ENCODE data around the gene PLCH1.
"Not testable (repeated sequence)": the region's sequence is repeated elsewhere in the genome, so short reads cannot be mapped to it uniquely, and the experiment has no call there.

PLCH1 gene

DNA sequence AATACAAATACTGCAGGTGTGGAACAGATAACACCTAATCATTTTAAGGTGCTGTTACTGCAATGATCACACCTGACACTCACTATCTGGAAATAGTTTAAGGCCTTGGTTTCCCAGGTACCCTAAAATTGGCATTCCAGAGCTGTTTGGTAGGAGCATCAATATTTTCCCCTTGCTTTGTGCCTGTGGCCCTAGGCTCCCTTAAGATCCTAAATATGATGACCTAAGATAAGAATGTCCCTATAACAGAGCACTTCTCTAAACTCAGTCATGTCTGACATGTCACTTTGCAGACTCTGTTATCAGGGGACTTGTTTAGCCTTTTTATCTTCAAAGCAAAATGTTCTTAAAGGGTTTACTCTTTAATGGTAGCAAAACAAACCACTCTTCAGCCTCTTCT lies 335.5 kb downstream of the PLCH1 start:
- no peak for DNase-seq

- no peak for DNase-seq
These were observed 336.9 kb downstream of the PLCH1 start for GRCh38 chr3:155407971-155408370.

DNA sequence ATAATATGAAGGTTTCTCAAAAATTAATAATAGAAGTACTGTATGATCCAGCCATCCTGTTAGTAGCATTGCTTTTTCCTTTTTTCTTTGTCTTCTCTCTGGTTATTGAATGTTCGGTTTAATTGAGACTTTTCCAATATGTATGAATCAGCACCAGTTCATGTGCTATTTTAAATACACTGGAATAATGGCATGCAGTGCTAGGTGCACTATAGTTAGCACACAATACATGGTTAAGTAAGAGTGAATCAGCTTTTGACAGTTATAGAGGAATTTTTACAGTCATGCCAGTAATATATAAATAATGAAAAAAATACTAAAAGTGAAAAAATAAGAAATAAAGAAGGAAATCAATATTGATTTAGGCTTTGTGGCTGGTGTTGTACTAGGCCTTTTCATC lies 337.5 kb downstream of the PLCH1 start:
- DNase-seq = no peak

- DNase-seq = no peak
These were observed 340.4 kb downstream of the PLCH1 start for GRCh38 chr3:155404486-155404885.

- DNase-seq = no peak
These were observed 342.2 kb downstream of the PLCH1 start for GRCh38 chr3:155402656-155403055.

DNA sequence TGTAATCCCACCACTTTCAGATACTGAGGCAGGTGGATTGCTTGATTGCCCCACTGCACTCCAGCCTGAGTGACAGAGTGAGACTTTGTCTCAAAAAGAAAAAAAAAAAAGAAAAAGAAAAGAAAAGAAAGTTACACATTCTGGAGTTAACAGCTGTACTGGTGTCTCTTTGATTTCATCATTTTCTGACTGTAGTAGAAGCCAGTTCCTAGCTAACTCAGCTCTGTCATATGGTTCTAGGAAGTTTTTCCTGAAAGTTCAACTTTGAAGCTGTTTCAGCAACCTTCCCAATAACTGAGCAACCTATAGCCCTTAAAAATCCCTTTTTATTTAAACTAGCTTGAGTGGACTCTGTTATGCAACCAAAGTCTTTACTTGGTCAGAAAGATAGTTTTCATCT lies 346.8 kb downstream of the PLCH1 start:
- no peak for DNase-seq

- DNase-seq = not testable (repeated sequence)
These were observed 350.0 kb downstream of the PLCH1 start for GRCh38 chr3:155394896-155395295.

DNA sequence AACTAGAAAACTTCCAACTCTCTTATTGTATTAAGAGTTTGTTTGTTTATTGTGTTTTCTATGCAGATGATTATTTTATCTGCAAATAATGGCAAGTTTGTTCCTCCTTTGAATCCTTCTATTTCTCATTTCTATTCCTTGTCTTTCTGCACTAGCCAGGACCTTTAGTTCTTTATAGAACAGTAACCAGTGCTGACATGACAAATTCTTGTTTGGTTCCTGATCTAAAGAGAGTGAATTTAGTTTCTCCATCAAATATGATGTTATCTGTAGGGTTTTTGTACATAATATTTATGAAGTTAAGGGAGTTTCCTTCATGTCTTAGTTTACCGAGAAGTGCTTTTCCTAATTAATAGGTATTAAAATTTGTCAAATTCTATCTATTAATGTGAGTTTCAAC lies 350.6 kb downstream of the PLCH1 start:
- no peak for DNase-seq

- no peak for DNase-seq
These were observed 351.6 kb downstream of the PLCH1 start for GRCh38 chr3:155393316-155393715.

GRCh38 chr3:155392138-155392537 lies 352.7 kb downstream of the PLCH1 start:
- DNase-seq = no peak

GRCh38 chr3:155391551-155391958 lies 353.3 kb downstream of the PLCH1 start:
- DNase-seq = no peak

DNA sequence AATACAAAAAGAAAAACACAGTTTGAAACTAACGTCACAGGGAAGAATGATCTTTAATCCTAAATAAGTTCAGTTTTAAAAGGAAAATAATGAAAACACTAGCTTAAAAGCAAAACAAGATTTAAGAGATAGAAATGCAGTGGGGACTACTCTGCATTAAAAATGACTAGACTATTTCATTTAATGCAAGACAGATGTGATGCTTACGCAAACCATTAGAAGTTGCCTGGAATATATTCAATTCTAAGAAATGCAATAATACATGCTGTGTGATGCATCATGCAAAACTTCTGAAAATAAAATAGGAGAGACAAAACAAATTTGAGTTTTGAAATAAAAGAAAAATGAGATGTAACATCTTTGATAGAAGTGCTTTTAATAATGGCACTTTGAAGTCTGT lies 353.8 kb downstream of the PLCH1 start:
- no peak for DNase-seq

DNA sequence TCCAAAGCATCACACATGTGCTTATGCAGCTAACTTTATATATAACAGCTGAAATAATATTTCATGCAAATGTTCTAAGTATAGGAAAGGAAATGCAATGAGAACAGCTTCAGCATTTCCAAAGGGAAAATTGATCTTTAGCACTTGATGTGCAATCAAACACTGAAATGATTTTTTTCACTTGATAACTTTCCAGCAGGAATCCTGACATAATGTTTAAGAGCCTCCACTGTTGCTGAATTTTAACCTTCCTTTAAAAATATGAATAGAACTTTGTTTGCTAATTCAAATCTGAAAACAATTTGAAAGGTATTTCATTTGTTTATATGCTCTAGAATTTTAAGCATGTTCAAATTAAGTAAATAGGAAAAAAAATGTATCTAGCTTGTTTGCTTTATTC lies 354.5 kb downstream of the PLCH1 start:
- DNase-seq = no peak

DNA sequence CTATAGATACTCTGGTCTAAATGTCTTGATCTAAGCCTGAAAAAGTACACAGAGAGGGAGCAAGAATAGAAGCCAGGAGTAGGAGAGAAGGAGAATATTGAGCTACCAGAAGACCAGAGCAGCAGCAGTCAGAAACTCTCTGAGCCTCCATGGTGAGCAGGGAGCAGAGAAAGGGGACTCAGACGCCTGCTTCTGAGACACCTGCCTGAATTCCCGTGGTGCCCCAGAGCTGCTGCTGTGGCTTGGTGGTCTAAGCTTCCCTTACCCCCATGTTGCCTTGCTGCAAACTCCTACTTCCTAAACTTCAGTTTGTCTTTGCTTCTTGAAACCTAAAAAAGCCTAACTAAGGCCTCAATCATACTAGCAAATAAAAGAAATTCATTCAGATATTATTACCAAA lies 356.5 kb downstream of the PLCH1 start:
- DNase-seq = no peak

DNA sequence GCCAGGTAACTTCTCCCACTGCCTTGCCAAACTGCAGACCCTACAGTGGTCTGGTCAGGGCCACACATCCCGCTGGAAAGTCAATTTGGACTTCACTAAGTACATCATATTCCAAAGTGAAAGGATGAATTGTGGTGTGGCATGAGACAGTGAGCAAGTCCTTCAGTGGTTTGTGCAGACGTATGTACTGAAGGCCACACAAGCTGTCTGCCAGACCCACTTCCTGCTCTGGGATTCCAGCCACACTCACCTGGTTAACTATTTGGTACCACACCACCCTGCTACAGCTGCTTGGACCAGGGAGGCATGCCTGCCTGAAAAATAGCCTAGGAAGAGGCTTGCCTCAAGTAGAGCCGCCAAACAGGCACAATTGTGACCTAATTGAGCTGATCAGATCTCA lies 357.3 kb downstream of the PLCH1 start:
- DNase-seq = no peak

DNA sequence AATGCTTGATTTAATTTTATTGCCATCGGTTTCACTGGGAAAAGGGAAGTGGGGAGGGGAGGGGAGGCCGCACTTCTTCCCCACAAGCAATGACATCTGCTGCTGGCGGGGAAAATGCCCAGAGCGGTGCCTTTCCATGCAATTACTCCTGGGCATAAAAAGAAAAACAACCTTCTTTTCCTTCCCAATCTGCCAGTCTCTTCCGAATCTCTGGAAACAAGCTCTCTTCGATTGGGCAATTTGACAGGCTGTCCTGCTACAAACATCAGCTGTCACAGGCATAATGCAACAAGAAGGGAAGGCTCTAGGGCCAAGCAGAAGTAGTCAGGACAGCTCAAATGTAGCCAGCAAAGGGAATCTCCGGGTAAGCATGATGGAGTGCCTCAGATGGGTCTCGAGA lies 358.0 kb downstream of the PLCH1 start:
- no peak for DNase-seq

DNA sequence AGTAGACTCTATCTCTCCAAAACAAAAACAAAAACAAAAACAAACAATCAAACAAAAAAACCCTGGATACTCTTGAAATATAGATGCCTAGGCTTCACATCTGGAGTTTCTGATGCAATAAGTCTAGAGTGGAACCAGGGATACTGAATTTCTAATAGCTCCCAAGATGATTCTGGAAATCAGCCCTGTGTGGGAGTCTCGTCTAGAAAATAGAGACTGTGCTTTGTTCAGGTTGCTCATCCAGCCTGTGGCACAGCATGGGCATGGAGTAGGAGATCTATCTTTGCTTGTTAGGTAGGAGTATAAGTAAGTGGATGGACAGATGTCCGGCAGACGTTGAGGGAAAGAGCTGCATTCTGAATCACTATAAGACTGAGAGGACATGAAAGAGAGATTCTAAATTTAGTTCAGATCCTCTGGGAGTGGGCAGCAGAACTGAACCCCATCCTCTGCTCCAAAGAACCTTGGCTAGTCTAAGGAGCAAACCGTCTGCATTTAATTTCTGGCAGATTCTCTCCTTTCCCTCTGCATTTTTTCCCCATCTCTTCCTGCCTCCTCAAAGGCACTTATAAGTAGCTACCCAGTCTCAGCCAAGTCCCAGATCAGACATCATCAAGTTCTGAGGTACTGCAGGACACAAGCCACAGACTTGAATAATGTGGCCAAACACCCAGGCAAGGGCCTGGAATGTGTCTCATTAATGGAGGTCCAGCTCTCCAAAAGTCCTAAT lies 358.8 kb downstream of the PLCH1 start:
- DNase-seq = no peak

- DNase-seq = peak; percentile 49
These were observed 362.4 kb downstream of the PLCH1 start for GRCh38 chr3:155382396-155383042.

DNA sequence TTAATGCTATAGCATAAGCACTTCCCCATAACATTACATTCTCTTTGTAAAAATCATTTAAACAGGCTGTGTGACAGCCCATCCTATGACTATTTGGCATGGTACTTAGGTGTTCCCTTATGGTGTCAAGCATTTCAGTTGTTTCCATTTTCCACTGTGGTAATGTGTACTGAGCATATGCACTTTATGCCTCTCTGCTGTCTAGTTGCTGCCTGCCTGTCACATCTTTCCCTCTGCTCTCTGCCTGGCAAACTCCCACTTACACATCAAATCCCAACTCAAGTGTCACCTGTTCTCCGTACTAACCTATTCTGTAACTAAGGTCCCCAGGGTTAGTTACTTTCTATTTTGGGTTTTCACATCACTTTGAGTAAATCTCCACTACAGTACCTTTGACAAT lies 367.0 kb downstream of the PLCH1 start:
- no peak for DNase-seq

DNA sequence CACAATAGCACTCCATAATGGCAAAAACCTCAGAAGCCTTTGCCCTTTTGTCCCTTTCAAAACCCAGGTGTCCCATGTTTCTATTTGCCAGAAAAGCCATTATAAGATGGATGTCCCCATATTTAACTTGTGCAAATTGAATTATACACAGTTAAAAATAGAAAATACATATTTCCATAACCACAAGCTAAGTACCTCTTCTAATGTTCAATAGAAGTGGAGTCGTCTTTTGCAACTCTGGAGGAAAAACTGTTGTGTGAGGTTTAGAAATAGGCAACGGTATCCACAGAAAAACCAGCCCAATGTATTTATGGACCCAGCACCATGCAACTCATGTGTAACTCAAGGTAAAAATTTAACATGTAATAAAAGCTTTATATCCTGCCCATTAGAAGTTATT lies 367.8 kb downstream of the PLCH1 start:
- DNase-seq = no peak

DNA sequence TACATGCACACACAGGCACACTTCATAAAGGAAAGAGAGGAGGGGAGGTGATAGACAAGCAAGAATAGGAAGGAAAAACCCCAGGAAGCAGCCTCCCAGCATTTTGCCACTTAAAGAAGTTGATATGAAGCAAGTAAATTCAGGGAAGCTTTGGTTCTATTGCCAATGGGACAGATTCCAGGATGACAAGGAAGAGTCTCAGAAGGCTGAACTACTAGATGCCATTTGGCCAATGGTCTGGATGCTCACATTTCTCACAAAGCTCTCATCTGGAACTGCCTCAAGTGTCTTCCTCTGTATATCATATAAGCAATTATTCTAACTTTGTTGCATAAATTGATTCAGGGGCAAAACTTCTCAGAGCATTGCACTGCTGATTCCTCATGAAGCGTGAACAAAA lies 372.6 kb downstream of the PLCH1 start:
- no peak for DNase-seq

DNA sequence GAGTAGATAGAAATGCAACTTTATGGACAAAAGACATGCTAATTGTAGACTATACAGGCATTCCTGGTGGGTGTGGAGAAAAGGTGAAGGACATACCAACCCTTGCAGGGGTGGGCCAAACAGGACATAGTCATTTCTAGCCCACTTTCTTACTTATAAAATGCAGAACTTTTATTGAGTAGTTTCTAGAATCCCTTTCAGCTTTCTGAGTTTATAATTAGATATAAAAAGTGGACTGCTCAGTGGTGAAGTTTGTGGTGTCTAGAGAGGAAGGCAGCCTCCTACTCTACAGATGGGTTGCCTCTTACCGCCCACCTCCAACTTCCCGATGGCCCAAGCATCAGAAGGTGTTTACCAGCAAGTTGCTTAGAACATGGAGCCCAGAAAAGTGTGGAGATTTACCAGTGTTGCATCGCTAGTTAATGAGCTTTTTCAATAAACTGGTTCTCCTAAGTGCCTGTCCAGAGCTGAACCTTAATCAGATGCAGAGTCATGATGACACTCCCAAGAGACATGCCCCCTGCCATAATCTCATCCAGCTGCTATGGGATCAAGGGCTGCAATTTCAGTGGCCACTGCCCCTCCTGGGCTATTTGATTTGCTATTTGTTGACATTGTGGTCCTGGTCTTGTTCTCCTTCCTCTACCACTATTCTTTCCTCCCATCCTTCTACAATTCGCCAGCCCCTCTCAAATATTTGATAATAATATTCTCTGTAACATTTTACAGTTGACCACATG lies 373.9 kb downstream of the PLCH1 start:
- no peak for DNase-seq

DNA sequence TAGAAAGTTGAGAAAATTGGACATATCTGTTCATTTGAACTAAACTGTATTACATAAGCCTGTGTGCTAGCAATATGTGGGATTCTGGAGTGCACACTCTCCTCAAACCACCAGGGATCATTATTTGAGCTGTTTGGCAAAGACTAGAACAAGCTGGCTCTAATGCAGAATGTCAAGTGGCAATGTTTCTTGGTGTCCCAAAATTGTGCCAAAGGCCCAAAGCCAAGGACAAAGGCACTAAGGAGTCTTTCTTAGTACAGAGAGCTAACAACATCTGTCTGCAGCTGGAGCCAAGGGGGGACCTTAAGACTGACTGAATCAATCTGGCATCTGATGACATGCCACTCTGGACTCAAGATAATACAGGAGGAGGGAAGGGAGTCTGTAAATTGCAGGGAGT lies 374.7 kb downstream of the PLCH1 start:
- DNase-seq = no peak

DNA sequence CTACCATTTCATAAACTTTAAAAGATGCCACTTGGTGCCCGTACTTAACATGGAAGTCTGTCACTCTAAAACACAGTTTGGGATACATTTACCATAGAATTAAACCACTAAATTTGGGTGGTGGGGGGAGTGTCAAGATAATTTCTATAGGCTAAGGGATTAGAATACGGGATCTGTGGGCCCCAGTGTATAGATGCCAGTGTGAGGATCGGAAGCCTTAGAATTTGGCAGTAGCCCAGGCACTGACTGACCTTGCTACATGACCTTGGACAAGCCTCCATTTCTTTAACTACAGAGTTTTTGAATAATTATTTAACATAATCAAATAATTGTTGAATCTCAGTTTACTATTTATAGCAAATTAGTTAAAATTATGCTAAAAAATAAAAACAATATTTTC lies 375.1 kb downstream of the PLCH1 start:
- DNase-seq = no peak

Measured in NCI-H146 (cell line).